AG08395 (cell line): ENCODE results near the gene PSMD5.

ENCODE experiments used
- DNase-seq: peaks from one replicate; pipeline ENCODE4 v3.0.0; 2012; ENCODE audit warnings: mixed read lengths, low spot score

The PSMD5 gene

DNA sequence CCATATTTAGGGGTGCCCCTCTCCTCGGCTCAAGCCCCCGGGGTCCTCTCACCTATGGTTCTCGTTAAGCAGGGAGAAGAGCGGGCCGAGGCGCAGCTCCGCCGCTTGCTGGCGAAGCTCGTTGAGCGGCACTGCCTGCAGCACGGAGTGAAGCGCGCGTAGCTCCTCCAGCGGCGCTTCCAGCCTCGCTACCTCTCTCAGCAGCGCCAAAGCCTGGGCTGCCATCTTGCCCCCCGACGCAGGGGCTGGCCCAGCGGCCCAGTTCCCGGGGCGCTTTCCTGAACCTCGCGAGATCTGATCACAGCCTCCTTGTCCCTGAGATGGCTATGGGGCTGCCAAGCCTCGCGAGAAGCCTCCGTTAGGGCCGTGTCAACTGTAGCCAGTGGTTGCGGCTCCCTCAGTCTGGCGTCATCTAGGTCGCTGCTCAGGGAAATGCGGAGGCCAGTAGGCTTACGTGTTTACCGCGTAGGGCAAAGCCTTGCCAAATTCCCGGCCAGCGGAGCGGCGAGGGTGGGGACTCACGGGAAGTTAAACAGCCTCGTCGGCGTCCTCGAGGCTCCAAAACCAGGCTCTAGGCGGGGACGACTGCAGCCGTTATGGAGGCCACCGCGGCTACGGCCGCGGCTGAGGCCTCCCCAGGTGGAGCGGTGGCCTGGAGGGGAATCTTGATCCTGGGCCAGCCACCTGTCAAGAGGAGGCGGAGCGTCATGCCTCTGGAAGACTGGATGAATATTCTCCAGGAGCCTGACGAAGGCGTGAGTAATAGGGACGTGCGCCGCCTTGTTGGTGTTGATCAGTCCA lies at the start of gene PSMD5:
TSS of gene PSMD5 (minus strand) at position 238 of the 801 bp plus-strand sequence. CDS start at position 225, 13 bp downstream.
- DNase-seq = peak; percentile 98

GRCh38 chr9:120891884-120892747 lies 49.4 kb upstream of the PSMD5 start:
- DNase-seq = no peak

- DNase-seq = no peak
Observed at GRCh38 chr9:120891245-120891883, 48.6 kb upstream of the PSMD5 start.

GRCh38 chr9:120890320-120891244 lies 47.9 kb upstream of the PSMD5 start:
- DNase-seq = peak; percentile 32

DNA sequence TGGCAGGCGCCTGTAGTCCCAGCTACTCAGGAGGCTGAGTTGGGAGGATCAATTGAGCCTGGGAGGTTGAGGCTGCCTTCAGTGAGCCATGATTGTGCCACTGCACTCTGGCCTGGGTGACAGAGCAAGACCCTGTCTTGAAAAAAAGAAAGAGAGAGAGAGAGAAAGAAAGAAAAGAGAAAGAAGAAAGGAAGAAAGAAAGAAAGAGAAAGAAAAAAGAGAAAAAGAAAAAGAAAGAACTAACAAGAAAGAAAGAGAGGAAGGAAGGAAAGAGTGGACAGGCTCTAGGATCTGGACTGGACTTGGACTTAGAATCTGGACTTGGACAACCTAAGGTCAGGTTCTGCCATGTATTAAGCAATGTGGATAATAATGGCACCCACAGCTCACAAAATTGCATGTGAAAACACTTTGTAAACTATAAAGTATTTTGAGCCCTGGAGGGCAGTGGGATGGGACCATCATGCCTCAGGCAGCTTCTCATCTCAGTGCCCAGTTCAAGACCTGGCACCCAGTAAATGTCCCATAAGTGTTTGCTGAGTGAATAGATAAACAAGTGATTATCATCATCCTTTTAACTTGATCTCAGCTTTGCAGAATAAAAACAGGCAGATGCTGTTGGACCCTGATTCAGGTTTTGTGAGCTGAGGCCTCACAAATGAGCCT lies 47.0 kb upstream of the PSMD5 start:
- no peak for DNase-seq

DNA sequence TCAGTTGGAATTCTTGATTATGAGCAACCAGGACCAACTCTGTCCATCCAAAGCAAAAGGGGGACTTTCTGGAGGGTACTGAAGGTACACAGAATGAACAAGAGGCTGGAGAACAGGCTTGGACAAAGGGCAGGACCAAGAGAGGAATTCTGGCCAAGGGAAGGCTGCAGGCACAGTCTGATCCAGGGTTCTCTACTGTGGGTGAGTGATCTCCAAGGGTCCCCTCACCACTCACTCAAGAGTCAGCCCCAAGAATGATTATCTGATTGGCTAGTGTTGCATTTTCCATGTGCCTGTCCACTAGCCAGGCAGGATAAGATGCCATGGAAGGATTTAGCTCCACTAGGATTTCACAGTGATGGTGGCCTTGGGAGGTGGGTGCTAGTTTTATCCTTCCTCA lies 45.9 kb upstream of the PSMD5 start:
- no peak for DNase-seq

GRCh38 chr9:120886490-120886967 lies 43.8 kb upstream of the PSMD5 start:
- peak; percentile 89 for DNase-seq

- no peak for DNase-seq
Observed at GRCh38 chr9:120885958-120886357, 43.2 kb upstream of the PSMD5 start.

DNA sequence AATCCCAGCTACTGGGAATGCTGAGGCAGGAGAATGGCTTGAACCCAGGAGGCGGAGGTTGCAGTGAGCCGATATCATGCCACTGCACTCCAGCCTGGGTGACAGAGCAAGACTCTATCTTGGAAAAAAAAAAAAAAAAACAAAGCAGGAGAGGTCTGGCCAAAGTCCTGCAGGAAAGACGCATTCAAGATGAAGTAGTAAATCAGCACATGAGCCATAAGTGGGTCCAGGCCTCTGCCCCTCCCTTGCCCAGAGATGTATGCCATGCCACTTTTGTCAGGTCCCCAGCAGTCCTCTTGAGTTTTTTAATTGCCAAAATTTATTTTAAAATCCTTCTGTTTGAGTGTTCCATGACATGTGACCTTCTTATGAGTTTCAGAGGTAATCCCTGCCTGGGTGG lies 42.7 kb upstream of the PSMD5 start:
- no peak for DNase-seq

DNA sequence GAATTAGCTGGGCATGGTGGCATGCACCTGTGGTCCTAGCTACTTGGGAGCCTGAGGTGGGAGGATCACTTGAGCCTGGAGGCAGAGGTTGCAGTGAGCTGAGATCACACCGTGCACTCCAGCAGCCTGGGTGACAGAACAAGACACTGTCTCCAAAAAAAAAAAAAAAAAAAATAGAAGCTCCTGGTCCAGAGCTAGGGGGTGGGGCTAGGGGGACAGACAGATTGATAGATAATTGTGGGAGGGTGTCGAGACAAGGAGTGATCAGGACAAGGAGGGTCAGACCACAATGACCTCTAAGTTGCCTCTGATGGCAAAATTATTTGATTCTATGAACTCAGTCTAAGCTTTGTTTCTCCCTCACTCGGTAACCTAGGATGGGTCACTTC lies 40.9 kb upstream of the PSMD5 start:
- DNase-seq = no peak

DNA sequence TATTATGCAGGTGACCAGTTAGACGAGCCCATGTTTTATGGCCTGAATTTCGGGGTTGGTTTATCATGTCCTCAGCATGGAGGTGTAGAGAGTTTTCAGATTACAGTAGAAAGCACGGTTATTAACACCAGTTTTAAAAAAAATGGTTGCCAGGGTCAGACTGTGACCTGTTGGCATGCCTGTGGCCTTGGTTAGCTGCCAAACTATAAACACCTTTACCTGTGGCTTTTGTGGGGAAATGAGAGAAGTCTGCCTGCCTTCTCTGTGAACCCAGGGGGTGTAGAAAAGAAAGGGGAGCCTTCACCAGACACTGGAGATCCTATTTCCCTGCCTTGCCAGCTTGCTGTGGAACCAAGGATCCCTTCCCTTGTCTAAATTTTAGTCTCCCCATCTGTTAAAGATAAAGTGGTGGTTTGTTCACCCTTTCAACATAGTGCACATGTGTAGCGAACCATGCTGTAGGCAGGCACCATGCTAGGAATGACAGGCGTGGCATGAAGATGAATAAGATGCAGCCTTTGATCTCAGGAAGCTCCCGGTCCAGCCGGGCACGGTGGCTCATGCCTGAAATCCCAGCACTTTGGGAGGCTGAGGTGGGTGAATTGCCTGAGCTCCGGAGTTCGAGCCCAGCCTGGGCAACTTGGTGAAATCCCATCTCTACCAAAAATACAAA lies 40.3 kb upstream of the PSMD5 start:
- DNase-seq = no peak

DNA sequence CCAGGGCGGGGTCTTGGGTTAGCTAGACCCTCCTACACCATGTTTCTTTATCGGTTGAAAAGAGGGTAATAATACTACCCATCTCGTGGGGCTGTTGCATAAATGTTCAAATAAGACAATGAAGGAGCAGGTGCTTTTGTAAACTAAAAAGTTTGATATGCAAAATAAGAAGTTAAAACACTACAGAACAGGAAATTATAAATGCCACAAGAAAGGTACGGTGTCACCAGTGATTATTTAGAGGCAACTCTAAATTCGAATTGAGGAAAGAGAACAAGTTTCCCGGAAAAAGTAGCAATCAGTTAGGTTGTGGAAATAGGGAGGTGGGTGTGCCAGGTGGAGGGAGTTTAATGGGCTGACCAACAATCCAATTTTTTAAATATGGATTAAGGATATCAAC lies 36.7 kb upstream of the PSMD5 start:
- no peak for DNase-seq

GRCh38 chr9:120878188-120879130 lies 35.7 kb upstream of the PSMD5 start:
- no peak for DNase-seq

GRCh38 chr9:120877276-120878034 lies 34.7 kb upstream of the PSMD5 start:
- DNase-seq = peak; percentile 63

DNA sequence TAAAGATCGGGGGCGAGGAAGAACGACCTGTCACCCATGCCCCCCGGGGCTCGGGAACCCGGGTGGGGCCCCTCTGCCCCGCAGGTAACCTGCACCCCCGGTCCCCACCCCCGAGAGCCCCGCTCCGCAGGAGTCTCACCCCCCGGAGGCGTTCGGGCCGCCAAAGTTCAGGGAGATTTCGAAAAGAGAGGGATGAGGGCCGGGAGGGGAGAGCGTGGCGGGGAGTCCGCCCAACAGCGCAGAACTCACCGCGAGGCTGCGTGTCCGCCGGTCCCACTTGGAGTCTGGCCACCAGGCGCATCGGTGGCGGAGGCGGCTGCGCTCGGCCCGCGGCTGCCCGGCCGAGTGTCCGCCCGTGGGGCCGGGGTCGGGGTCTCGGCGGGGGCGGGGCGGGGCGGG lies 34.1 kb upstream of the PSMD5 start, which contains the start of gene PHF19:
TSS of gene PHF19 (minus strand) at position 347 of the 399 bp plus-strand sequence. CDS start 2,447 bp downstream, outside the sequence.
- peak; percentile 55 for DNase-seq

- DNase-seq = peak; percentile 93
Observed at GRCh38 chr9:120875954-120876841, 33.5 kb upstream of the PSMD5 start.

- DNase-seq = no peak
Observed at GRCh38 chr9:120875643-120875953, 32.9 kb upstream of the PSMD5 start.
